ENCODE results near the gene RAB20. TPM values are rescaled to one million over a fixed set of nuclear protein-coding genes. Genes with fewer than 3 reads are reported as not detected.

RAB20 gene
- polyA plus RNA-seq, 1 experiment = 2.2 TPM

DNA sequence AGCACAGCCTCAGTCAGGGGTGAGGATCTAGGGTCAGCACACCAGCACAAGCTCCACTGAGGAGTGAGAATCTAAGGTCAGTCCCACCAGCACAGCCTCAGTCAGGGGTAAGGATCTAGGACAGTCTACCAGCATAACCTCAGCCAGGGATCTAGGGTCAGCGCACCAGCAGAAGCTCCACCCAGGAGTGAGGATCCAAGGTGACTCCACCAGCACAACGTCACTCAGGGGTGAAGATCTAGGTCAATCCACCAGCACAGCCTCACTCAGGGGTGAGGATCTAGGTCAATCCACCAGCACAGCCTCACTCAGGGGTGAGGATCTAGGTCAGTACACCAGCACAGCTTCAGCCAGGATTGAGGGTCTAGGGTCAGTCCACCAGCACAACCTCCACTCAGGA is 64.5 kb downstream of the RAB20 start:
- CTCF ChIA-PET = no interaction called here
- DNase-seq (ENCODE audit: low read depth, low spot score) = no peak
- POLR2A ChIA-PET = no interaction called here

DNA sequence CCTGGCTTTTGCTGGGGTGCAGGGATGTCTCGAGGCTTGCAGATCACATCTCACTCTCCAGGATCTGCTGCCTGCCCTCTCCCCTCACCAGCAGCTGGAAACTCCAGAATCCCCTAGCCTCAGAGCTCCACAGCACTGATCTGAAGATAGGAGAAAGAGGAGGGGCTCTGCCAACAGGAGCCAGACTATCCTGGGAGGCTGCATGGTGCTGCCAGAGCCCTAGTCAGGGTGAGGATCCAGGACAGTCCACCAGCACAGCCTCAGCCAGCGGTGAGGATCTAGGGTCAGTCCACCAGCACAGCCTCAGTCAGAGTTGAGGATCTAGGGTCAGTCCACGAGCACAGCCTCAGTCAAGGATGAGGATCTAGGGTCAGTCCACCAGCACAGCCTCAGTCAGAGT is 65.2 kb downstream of the RAB20 start:
- TF ChIP-seq CTCF (IDR thresholded peaks at IDR 0.05; ENCODE audit: low read depth, low read length) = no peak
- H3K4me3 ChIP-seq (ENCODE audit: low read depth, low read length) = no peak overlapping the region
- H3K27me3 ChIP-seq (ENCODE audit: control insufficient read depth, insufficient read depth, low read length) = no peaks in the 10 kb centered on the region
- ChIA-PET POLR2A (no interaction called here), CTCF (interaction anchor here (0.6 kb wide), 1 partner anchor 9 kb away, joined by 4 read pairs; no protein-coding TSS in a partner anchor)
- H3K27ac ChIP-seq (ENCODE audit: low read depth, low read length) = no peak overlapping the region
- H3K9me3 ChIP-seq (ENCODE audit: control insufficient read depth, insufficient read depth, low read length) = peaks cover 3% of the 10 kb centered on the region; the same call in 1 of the 2 replicates
- no peak for DNase-seq (ENCODE audit: low read depth, low spot score)

More for the DNA sequence above, 64.5 kb downstream of the RAB20 start:
- Histone ChIP-seq H3K4me3 (ENCODE audit: low read depth, low read length) (no peak overlapping the region), H3K9me3 (ENCODE audit: control insufficient read depth, insufficient read depth, low read length) (peaks cover 3% of the 10 kb centered on the region; the same call in 1 of the 2 replicates), H3K27me3 (ENCODE audit: control insufficient read depth, insufficient read depth, low read length) (no peaks in the 10 kb centered on the region), H3K27ac (ENCODE audit: low read depth, low read length) (no peak overlapping the region)
- TF ChIP-seq CTCF (IDR thresholded peaks at IDR 0.05; ENCODE audit: low read depth, low read length) = no peak

- TF ChIP-seq CTCF (IDR thresholded peaks at IDR 0.05; ENCODE audit: low read depth, low read length) = no peak
- H3K4me3 ChIP-seq (ENCODE audit: low read depth, low read length) = no peak overlapping the region
- POLR2A ChIA-PET = no interaction called here
- no peaks in the 10 kb centered on the region for H3K27me3 ChIP-seq (ENCODE audit: control insufficient read depth, insufficient read depth, low read length)
- no peak for DNase-seq (ENCODE audit: low read depth, low spot score)
- no peak overlapping the region for H3K27ac ChIP-seq (ENCODE audit: low read depth, low read length)
- peaks cover 3% of the 10 kb centered on the region; the same call in 1 of the 2 replicates for H3K9me3 ChIP-seq (ENCODE audit: control insufficient read depth, insufficient read depth, low read length)
- CTCF ChIA-PET = interaction anchor here (0.6 kb wide), 1 partner anchor 8 kb away, joined by 4 read pairs; no protein-coding TSS in a partner anchor
Observed at GRCh38 chr13:110495881-110496280, 65.6 kb downstream of the RAB20 start.

GRCh38 chr13:110495376-110495775 is 66.1 kb downstream of the RAB20 start:
- no peak for DNase-seq (ENCODE audit: low read depth, low spot score)
- POLR2A ChIA-PET = no interaction called here
- H3K27me3 ChIP-seq (ENCODE audit: control insufficient read depth, insufficient read depth, low read length) = no peaks in the 10 kb centered on the region
- H3K9me3 ChIP-seq (ENCODE audit: control insufficient read depth, insufficient read depth, low read length) = peaks cover 3% of the 10 kb centered on the region; the same call in 1 of the 2 replicates
- CTCF ChIA-PET = no interaction called here
- H3K4me3 ChIP-seq (ENCODE audit: low read depth, low read length) = no peak overlapping the region
- no peak for TF ChIP-seq CTCF (IDR thresholded peaks at IDR 0.05; ENCODE audit: low read depth, low read length)
- no peak overlapping the region for H3K27ac ChIP-seq (ENCODE audit: low read depth, low read length)

- Histone ChIP-seq H3K9me3 (ENCODE audit: control insufficient read depth, insufficient read depth, low read length) (peaks cover under 1% of the 10 kb centered on the region; the same call in 1 of the 2 replicates), H3K4me3 (ENCODE audit: low read depth, low read length) (no peak overlapping the region), H3K27ac (ENCODE audit: low read depth, low read length) (no peak overlapping the region), H3K27me3 (ENCODE audit: control insufficient read depth, insufficient read depth, low read length) (no peaks in the 10 kb centered on the region)
- CTCF ChIA-PET = no interaction called here
- DNase-seq (ENCODE audit: low read depth, low spot score) = no peak
- TF ChIP-seq CTCF (IDR thresholded peaks at IDR 0.05; ENCODE audit: low read depth, low read length) = no peak
- POLR2A ChIA-PET = no interaction called here
Observed at GRCh38 chr13:110493613-110494012, 67.9 kb downstream of the RAB20 start.
